ENCODE measurements around the gene TRMT11. TPM values are rescaled to one million over a fixed set of nuclear protein-coding genes. Genes with fewer than 3 reads are reported as not detected.

The TRMT11 gene
- polyA plus RNA-seq, 1 of the 3 experiments (the other 2 are of a cell fraction): 15.0 TPM

- no peaks in the 10 kb centered on the region for H3K9me3 ChIP-seq
- no peaks in the 10 kb centered on the region; a peak in 2 of 4 replicates for H3K4me1 ChIP-seq (ENCODE audit: control insufficient read depth in 1 of 2, insufficient read depth in 2 of 2, low read depth in 1 of 2, low read length in 1 of 2)
- TF ChIP-seq FOXM1 (IDR thresholded peaks at IDR 0.05; ENCODE audit: low read depth) (no peak), USF2 (IDR thresholded peaks at IDR 0.05; ENCODE audit: borderline replicate concordance, low read depth, low read length) (no peak), CHD2 (IDR thresholded peaks at IDR 0.05; ENCODE audit: low read length, partially characterized antibody) (no peak), YY1 (IDR thresholded peaks at IDR 0.05; ENCODE audit: low read depth) (no peak), RCOR1 (IDR thresholded peaks at IDR 0.05; ENCODE audit: low read length) (no peak), CTCF (IDR thresholded peaks at IDR 0.05) (no peak), RAD21 (IDR thresholded peaks at IDR 0.05; ENCODE audit: low read length) (no peak), JUND (IDR thresholded peaks at IDR 0.05) (no peak), ELF1 (IDR thresholded peaks at IDR 0.05) (no peak), MAX (IDR thresholded peaks at IDR 0.05; ENCODE audit: low read depth) (no peak), NFIC (IDR thresholded peaks at IDR 0.05; ENCODE audit: borderline replicate concordance) (no peak), USF1 (IDR thresholded peaks at IDR 0.05; ENCODE audit: borderline replicate concordance, low read depth) (no peak), GABPA (IDR thresholded peaks at IDR 0.05; ENCODE audit: low read depth) (no peak), SMC3 (IDR thresholded peaks at IDR 0.05; ENCODE audit: low read depth, low read length) (no peak), TEAD4 (IDR thresholded peaks at IDR 0.05; ENCODE audit: borderline replicate concordance, insufficient read depth) (no peak), RFX5 (IDR thresholded peaks at IDR 0.05; ENCODE audit: low read length) (no peak), POLR2AphosphoS5 (IDR thresholded peaks at IDR 0.05; ENCODE audit: low read depth, low read length) (no peak), ZBTB33 (IDR thresholded peaks at IDR 0.05; ENCODE audit: borderline replicate concordance, low read depth) (no peak), REST (IDR thresholded peaks at IDR 0.05; ENCODE audit: low read depth, low read length) (no peak)
- ChIA-PET POLR2A (no interaction called here), CTCF (interaction anchor here (0.7 to 2.0 kb wide), 9 partner anchors 12 to 132 kb away, joined by 3 to 12 read pairs (median 7); partner anchors contain the start of gene TRMT11)
- no peak overlapping the region for H3K27ac ChIP-seq (ENCODE audit: low read depth in 2 of 2, low read length in 1 of 2)
- H2AFZ ChIP-seq (ENCODE audit: low read depth): no peak overlapping the region
- H3K9me2 ChIP-seq: no peaks in the 10 kb centered on the region
- no peak overlapping the region for H3K4me3 ChIP-seq (ENCODE audit: low read depth in 2 of 2, low read length in 1 of 2)
- H3K4me2 ChIP-seq: no peak overlapping the region
- WGBS (ENCODE audit: low lambda C conversion rate): 93% methylated on average over 6 of the region's 6 CpGs
- no peaks in the 10 kb centered on the region for H4K20me1 ChIP-seq (ENCODE audit: insufficient read depth)
- no peak overlapping the region for H3K9ac ChIP-seq
- no peak for DNase-seq
- peaks cover 14% of the 10 kb centered on the region for H3F3A ChIP-seq (replicated peaks; ENCODE audit: insufficient read depth)
- H3K36me3 ChIP-seq (replicated peaks in 1 of 2; ENCODE audit: control insufficient read depth in 1 of 2, insufficient read depth in 2 of 2, low read length in 1 of 2): peaks cover 27 to 61% of the 10 kb centered on the region in 2 experiments
- no peaks in the 10 kb centered on the region for H3K27me3 ChIP-seq (ENCODE audit: insufficient read depth)
- H3K79me2 ChIP-seq (ENCODE audit: insufficient read depth): no peaks in the 10 kb centered on the region
Measured at GRCh38 chr6:126034656-126035055, 48.3 kb downstream of the TRMT11 start.
